GM23338 (cell line): ENCODE measurements around the gene GHRL. TPM values are rescaled to one million over a fixed set of nuclear protein-coding genes. Genes with fewer than 3 reads are reported as not detected.

ENCODE experiments used
- ATAC-seq: fragments of 200-7000 bp; cut with Tn5 transposase; 3 replicates; pipeline ENCODE4 v1.9.1; 2020
- DNase-seq: peaks from one replicate; pipeline ENCODE4 v3.0.0-alpha.2; 2015; ENCODE audit warnings: low spot score
- H2AFZ ChIP-seq: fragments of 200-600 bp; sonication (generic); 2 replicates; pipeline ENCODE4 v1.8.0; 2016; ENCODE audit warnings: antibody characterized with exemption, mild to moderate bottlenecking, moderate library complexity
- H3F3A ChIP-seq: fragments of 200-600 bp; sonication (generic); replicated peaks from 2 replicates; pipeline ENCODE4 v1.8.0; 2017; ENCODE audit warnings: antibody characterized with exemption, mixed run types, low read depth
- H3K27ac ChIP-seq: fragments of 200-600 bp; sonication (generic); 2 replicates; pipeline ENCODE4 v1.6.1; 2016; ENCODE audit warnings: low read depth
- H3K27me3 ChIP-seq: fragments of 200-600 bp; sonication (generic); 2 replicates; pipeline ENCODE4 v1.8.0; 2016; ENCODE audit warnings: mild to moderate bottlenecking, mixed run types, moderate library complexity; ENCODE audit not compliant: insufficient read depth
- H3K36me3 ChIP-seq: fragments of 200-600 bp; sonication (generic); 2 replicates; pipeline ENCODE4 v1.8.0; 2016; ENCODE audit warnings: mild to moderate bottlenecking; ENCODE audit not compliant: insufficient read depth
- H3K4me1 ChIP-seq: fragments of 200-600 bp; sonication (generic); 2 replicates; pipeline ENCODE4 v1.8.0; 2016; ENCODE audit warnings: mild to moderate bottlenecking, moderate library complexity; ENCODE audit not compliant: insufficient read depth
- H3K4me2 ChIP-seq: fragments of 200-600 bp; sonication (generic); 2 replicates; pipeline ENCODE4 v1.7.1; 2017; ENCODE audit warnings: mixed run types
- H3K4me3 ChIP-seq: fragments of 200-600 bp; sonication (generic); 2 replicates; pipeline ENCODE4 v1.6.1; 2016; ENCODE audit warnings: mixed run types
- H3K79me2 ChIP-seq: fragments of 200-600 bp; sonication (generic); replicated peaks from 2 replicates; pipeline ENCODE4 v1.8.0; 2017; ENCODE audit warnings: mild to moderate bottlenecking; ENCODE audit not compliant: insufficient read depth
- H3K9me2 ChIP-seq: fragments of 200-600 bp; sonication (generic); 2 replicates; pipeline ENCODE4 v1.8.0; 2017; ENCODE audit not compliant: insufficient read depth
- H4K20me1 ChIP-seq: fragments of 200-600 bp; sonication (generic); replicated peaks from 2 replicates; pipeline ENCODE4 v1.8.0; 2017; ENCODE audit warnings: mild to moderate bottlenecking; ENCODE audit not compliant: insufficient read depth
- H3K27ac Mint-ChIP-seq: 2 replicates; pipeline ENCODE4 v1.8.0; 2020; ENCODE audit warnings: inconsistent platforms, mild to moderate bottlenecking, moderate library complexity, mixed read lengths
- H3K27me3 Mint-ChIP-seq: 3 replicates; pipeline ENCODE4 v1.8.0; 2022; ENCODE audit warnings: low read depth, mild to moderate bottlenecking, moderate library complexity, mixed read lengths, inconsistent platforms; ENCODE audit not compliant: insufficient read depth, poor library complexity
- H3K36me3 Mint-ChIP-seq: 3 replicates; pipeline ENCODE4 v1.8.0; 2021; ENCODE audit warnings: low read depth, mild to moderate bottlenecking, inconsistent platforms, moderate library complexity, mixed read lengths
- H3K4me1 Mint-ChIP-seq: 3 replicates; pipeline ENCODE4 v1.8.0; 2020; ENCODE audit warnings: mild to moderate bottlenecking, inconsistent platforms, mixed read lengths
- H3K4me3 Mint-ChIP-seq: 3 replicates; pipeline ENCODE4 v1.8.0; 2021; ENCODE audit warnings: moderate library complexity, mild to moderate bottlenecking, inconsistent platforms, mixed read lengths
- H3K9me3 Mint-ChIP-seq: 3 replicates; pipeline ENCODE4 v1.8.0; 2020; ENCODE audit warnings: moderate library complexity, mild to moderate bottlenecking, inconsistent platforms, mixed read lengths
- CREB1 ChIP-seq: fragments of 250-450 bp; sonication (Bioruptor Pico); IDR thresholded peaks from 2 replicates; pipeline ENCODE4 v1.5.0; 2020; ENCODE audit warnings: low read depth, mild to moderate bottlenecking, moderate library complexity
- EZH2 ChIP-seq: fragments of 200-600 bp; sonication (generic); IDR thresholded peaks from one replicate; pipeline ENCODE4 v1.8.0; 2017; ENCODE audit warnings: antibody characterized with exemption, mild to moderate bottlenecking, low read depth; ENCODE audit not compliant: unreplicated experiment
- NANOG ChIP-seq: IDR thresholded peaks from 2 replicates; pipeline ENCODE4 v1.6.1; 2016; ENCODE audit warnings: antibody characterized with exemption, borderline replicate concordance
- POLR2AphosphoS5 ChIP-seq: IDR thresholded peaks from 2 replicates; pipeline ENCODE4 v1.6.1; 2016; ENCODE audit warnings: antibody characterized with exemption, low read depth
- ZNF331 ChIP-seq: fragments of 250-450 bp; sonication (Bioruptor Pico); IDR thresholded peaks from 2 replicates; pipeline ENCODE4 v1.5.0; 2020; ENCODE audit warnings: low read depth, mild to moderate bottlenecking, moderate library complexity
- polyA plus RNA-seq: library from polyadenylated mRNA; unstranded; fragments of >200 nt; fragmentation: Nextera tagmentation; extraction: Ambion mirVana; gene quantifications from 2 replicates; pipeline ENCODE4 v1.2.1, GENCODE V29; 2016
- total RNA-seq: library from RNA; depleted of rRNA; stranded (reverse); fragments of >200 nt; shearing (Covaris generic); gene quantifications from 2 replicates; pipeline ENCODE4 v1.2.3, GENCODE V29; 2014
- TF ChIP-seq, protein P1 (sequence below), 2 experiments: fragments of 200-600 bp in 1 of 2; sonication (generic) in 1 of 2; conservative IDR thresholded peaks; 2 replicates each; pipeline versions ENCODE4 v1.5.1 to v1.6.1; 2016 to 2017; ENCODE audit warnings: antibody characterized with exemption in 2 of 2, low read depth in 2 of 2, mild to moderate bottlenecking in 2 of 2, moderate library complexity in 1 of 2
- TF ChIP-seq, protein P2 (sequence below): IDR thresholded peaks from one replicate; pipeline ENCODE4 v1.6.1; 2018; ENCODE audit warnings: antibody characterized with exemption; ENCODE audit not compliant: unreplicated experiment
- TF ChIP-seq, protein P3 (sequence below): IDR thresholded peaks from 2 replicates; pipeline ENCODE4 v1.6.1; 2016; ENCODE audit warnings: antibody characterized with exemption

GHRL gene
- total and polyA plus RNA-seq, 2 experiments from 2014 or later: 0.78 TPM; not detected in 1

DNA sequence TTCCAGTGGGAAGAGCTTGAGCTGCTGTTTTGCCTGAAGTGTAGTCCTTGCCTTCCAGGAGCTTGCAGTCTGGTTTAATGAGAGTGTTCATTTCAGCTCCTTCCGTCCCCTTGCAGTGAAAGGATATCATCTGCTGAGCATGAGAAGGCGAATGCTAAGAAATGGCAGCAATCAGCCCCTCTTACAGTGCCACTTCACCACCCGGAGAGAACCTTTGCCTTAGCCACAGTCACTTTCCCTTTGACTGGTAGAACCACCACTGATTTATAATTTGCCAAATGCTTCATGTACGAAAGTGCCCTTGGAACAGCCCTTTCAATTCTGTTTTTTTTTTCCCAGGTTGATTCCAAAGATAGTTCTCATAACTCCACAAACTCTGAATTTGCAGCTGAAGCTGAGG, 32.9 kb downstream of the GHRL start (continued):
- TF ChIP-seq, protein P1, sequence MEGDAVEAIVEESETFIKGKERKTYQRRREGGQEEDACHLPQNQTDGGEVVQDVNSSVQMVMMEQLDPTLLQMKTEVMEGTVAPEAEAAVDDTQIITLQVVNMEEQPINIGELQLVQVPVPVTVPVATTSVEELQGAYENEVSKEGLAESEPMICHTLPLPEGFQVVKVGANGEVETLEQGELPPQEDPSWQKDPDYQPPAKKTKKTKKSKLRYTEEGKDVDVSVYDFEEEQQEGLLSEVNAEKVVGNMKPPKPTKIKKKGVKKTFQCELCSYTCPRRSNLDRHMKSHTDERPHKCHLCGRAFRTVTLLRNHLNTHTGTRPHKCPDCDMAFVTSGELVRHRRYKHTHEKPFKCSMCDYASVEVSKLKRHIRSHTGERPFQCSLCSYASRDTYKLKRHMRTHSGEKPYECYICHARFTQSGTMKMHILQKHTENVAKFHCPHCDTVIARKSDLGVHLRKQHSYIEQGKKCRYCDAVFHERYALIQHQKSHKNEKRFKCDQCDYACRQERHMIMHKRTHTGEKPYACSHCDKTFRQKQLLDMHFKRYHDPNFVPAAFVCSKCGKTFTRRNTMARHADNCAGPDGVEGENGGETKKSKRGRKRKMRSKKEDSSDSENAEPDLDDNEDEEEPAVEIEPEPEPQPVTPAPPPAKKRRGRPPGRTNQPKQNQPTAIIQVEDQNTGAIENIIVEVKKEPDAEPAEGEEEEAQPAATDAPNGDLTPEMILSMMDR (conservative IDR thresholded peaks at IDR 0.05; ENCODE audit: low read depth in 2 of 2): no peak
- TF ChIP-seq NANOG (no peak), EZH2 (no peak)
- TF ChIP-seq, protein P2, sequence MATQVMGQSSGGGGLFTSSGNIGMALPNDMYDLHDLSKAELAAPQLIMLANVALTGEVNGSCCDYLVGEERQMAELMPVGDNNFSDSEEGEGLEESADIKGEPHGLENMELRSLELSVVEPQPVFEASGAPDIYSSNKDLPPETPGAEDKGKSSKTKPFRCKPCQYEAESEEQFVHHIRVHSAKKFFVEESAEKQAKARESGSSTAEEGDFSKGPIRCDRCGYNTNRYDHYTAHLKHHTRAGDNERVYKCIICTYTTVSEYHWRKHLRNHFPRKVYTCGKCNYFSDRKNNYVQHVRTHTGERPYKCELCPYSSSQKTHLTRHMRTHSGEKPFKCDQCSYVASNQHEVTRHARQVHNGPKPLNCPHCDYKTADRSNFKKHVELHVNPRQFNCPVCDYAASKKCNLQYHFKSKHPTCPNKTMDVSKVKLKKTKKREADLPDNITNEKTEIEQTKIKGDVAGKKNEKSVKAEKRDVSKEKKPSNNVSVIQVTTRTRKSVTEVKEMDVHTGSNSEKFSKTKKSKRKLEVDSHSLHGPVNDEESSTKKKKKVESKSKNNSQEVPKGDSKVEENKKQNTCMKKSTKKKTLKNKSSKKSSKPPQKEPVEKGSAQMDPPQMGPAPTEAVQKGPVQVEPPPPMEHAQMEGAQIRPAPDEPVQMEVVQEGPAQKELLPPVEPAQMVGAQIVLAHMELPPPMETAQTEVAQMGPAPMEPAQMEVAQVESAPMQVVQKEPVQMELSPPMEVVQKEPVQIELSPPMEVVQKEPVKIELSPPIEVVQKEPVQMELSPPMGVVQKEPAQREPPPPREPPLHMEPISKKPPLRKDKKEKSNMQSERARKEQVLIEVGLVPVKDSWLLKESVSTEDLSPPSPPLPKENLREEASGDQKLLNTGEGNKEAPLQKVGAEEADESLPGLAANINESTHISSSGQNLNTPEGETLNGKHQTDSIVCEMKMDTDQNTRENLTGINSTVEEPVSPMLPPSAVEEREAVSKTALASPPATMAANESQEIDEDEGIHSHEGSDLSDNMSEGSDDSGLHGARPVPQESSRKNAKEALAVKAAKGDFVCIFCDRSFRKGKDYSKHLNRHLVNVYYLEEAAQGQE: no peak
- TF ChIP-seq, protein P3, sequence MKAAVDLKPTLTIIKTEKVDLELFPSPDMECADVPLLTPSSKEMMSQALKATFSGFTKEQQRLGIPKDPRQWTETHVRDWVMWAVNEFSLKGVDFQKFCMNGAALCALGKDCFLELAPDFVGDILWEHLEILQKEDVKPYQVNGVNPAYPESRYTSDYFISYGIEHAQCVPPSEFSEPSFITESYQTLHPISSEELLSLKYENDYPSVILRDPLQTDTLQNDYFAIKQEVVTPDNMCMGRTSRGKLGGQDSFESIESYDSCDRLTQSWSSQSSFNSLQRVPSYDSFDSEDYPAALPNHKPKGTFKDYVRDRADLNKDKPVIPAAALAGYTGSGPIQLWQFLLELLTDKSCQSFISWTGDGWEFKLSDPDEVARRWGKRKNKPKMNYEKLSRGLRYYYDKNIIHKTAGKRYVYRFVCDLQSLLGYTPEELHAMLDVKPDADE: no peak

DNA sequence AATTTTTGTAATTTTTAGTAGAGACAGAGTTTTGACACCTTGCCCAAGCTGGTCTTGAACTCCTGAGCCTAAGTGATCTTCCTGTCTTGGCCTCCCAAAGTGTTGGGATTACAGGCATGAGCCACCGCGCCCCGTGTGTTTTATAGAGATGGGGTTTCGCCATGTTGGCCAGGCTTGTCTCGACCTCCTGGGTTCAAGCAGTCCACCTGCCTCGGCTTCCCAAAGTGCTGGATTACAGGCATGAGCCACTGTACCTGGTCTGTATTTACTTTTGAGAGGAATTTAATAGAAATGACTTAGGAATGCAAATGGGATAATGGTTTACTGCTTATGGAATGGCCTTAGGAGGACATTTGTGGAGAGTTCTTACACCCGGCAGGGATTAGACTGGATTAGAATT, 33.7 kb downstream of the GHRL start:
- DNase-seq (no peak), ATAC-seq (no peak)
- H3K36me3 Mint-ChIP-seq: peaks cover 63% of the 10 kb centered on the region
- no peaks in the 10 kb centered on the region; the same call in 1 of the 2 replicates for H4K20me1 ChIP-seq
- peaks cover 11% of the 10 kb centered on the region for H3K36me3 ChIP-seq
- peaks cover 8% of the 10 kb centered on the region for H3K4me1 Mint-ChIP-seq
- H3K9me2 ChIP-seq: no peaks in the 10 kb centered on the region
- no peaks in the 10 kb centered on the region for H3K27me3 ChIP-seq
- no peak overlapping the region for H3K4me3 Mint-ChIP-seq
- no peak overlapping the region for H3K4me3 ChIP-seq
- H3K4me1 ChIP-seq: no peaks in the 10 kb centered on the region
- H3K27ac ChIP-seq: no peak overlapping the region
- peaks cover 31% of the 10 kb centered on the region for H3K79me2 ChIP-seq
- TF ChIP-seq ZNF331 (CRISPR knock-in tag) (no peak), NANOG (no peak), POLR2AphosphoS5 (no peak), CREB1 (CRISPR knock-in tag) (no peak)
- TF ChIP-seq, protein P3: no peak
- H3F3A ChIP-seq: no peaks in the 10 kb centered on the region
- H3K9me3 Mint-ChIP-seq: peaks cover 3% of the 10 kb centered on the region; the same call in 1 of the 3 replicates
- H3K27me3 Mint-ChIP-seq: peaks cover 1% of the 10 kb centered on the region
- H2AFZ ChIP-seq: no peak overlapping the region
- H3K27ac Mint-ChIP-seq: no peak overlapping the region
- no peak overlapping the region for H3K4me2 ChIP-seq
